ENCODE results near the gene GPR21.

DNA sequence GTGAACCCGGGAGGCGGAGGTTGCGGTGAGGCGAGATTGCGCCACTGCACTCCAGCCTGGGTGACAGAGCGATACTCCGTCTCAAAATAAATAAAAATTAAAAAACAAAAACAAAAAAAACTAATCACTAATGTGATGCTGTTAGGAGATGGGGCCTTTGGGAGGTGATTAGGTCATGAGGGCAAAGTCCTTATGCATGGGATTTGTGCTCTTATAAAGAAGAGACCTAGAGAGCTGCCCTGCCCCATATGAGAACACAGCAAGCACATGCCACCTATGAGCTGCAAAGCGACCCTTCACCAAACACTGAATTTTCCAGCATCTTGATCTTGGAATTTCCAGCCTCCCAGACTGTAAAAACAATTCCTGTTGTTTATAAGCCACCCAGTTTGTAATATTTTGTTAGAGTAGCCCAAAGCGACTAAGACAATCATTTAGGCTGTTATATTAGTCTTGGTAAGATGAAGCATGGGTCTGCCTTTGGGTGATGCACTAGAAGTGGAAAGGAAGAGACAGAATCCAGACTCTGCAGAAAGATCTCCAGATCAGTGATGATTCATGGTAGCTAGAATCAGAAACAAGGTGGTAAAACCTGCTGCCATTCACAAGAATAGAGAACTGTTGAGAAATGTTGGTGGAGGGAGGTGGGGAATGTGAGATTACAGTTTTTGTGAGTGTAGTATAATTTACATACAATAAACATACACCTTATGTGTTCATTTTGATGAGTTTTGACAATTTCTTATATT is 26.2 kb downstream of the GPR21 start:
- TF ChIP-seq FOXM1 (IDR thresholded peaks at IDR 0.05; ENCODE audit: borderline replicate concordance) (no peak), SUZ12 (IDR thresholded peaks at IDR 0.05) (no peak), BHLHE40 (IDR thresholded peaks at IDR 0.05; ENCODE audit: borderline replicate concordance) (no peak), TARDBP (IDR thresholded peaks at IDR 0.05) (no peak), FOXA1 (IDR thresholded peaks at IDR 0.05) (no peak), ELF4 (IDR thresholded peaks at IDR 0.05) (no peak), LEF1 (IDR thresholded peaks at IDR 0.05; ENCODE audit: borderline replicate concordance) (no peak), L3MBTL2 (conservative IDR thresholded peaks at IDR 0.05) (no peak), FOXK2 (IDR thresholded peaks at IDR 0.05) (no peak), SP1 (IDR thresholded peaks at IDR 0.05) (no peak), NFRKB (IDR thresholded peaks at IDR 0.05) (no peak), ZNF384 (IDR thresholded peaks at IDR 0.05) (no peak), CTBP1 (IDR thresholded peaks at IDR 0.05; ENCODE audit: borderline replicate concordance) (no peak)
- TF ChIP-seq, protein P1, sequence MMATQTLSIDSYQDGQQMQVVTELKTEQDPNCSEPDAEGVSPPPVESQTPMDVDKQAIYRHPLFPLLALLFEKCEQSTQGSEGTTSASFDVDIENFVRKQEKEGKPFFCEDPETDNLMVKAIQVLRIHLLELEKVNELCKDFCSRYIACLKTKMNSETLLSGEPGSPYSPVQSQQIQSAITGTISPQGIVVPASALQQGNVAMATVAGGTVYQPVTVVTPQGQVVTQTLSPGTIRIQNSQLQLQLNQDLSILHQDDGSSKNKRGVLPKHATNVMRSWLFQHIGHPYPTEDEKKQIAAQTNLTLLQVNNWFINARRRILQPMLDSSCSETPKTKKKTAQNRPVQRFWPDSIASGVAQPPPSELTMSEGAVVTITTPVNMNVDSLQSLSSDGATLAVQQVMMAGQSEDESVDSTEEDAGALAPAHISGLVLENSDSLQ (IDR thresholded peaks at IDR 0.05): no peak

All from HEK293T (cell line).